Ureter (tissue), 1 donor: ENCODE results near the gene PEMT. TPM values are rescaled to one million over a fixed set of nuclear protein-coding genes. Genes with fewer than 3 reads are reported as not detected.

ENCODE experiments used
- DNase-seq: peaks from one replicate; pipeline ENCODE4 v3.0.0-alpha.2; 2020; ENCODE audit warnings: low spot score
- total RNA-seq: library from RNA; stranded (reverse); gene quantifications from one replicate; pipeline ENCODE4 v1.2.4, GENCODE V29; 2023
- donor health status: DM: yes; HTN: yes; CAD: no.

PEMT gene
- total RNA-seq, 1 donor from 2014 or later: 53.6 TPM

DNA sequence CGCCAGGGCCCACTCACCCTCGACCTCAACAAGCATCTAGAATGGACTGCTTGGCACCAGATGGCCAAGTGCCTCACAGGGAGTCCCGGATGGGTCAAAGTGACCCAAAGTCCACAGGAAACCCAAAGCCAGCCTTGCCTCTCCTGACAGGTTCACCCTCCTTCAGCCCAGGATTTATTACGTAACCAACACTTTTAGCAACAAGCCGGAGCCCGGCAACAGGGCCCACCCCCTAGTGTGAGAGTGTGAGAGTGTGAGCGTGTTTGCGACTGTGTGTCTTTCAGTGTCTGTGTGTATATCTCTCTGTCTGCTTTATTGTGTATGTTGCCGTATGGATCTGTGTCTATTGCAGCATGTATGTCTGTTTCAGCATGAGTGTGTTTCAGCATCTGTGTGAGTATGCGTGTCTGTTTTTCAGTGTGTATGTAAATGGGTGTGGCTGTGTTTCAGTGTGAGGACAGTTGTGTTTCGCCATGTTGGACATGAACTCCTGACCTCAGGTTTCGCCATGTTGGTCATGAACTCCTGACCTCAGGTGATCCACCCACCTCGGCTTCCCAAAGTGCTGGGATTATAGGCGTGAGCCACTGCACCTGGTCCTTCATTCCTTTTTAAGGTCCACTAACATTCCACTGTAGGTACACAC lies 13.7 kb upstream of the PEMT start:
- no peak for DNase-seq

DNA sequence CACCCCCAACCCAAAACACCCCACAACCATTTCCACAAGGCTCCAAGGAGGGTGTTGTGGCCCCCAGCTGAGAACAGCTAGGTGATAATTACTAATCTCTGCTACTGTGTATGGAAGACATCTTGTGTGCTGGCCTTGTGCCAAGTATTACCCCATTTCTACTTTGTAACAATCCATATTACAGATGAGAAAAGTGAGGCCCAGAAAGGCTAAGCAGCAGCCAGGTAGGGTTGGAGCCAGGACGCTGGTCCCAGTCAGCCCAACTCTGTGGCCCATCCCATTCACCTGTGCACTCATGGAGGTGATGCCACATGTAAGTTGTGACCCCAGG lies 12.4 kb upstream of the PEMT start:
- no peak for DNase-seq

DNA sequence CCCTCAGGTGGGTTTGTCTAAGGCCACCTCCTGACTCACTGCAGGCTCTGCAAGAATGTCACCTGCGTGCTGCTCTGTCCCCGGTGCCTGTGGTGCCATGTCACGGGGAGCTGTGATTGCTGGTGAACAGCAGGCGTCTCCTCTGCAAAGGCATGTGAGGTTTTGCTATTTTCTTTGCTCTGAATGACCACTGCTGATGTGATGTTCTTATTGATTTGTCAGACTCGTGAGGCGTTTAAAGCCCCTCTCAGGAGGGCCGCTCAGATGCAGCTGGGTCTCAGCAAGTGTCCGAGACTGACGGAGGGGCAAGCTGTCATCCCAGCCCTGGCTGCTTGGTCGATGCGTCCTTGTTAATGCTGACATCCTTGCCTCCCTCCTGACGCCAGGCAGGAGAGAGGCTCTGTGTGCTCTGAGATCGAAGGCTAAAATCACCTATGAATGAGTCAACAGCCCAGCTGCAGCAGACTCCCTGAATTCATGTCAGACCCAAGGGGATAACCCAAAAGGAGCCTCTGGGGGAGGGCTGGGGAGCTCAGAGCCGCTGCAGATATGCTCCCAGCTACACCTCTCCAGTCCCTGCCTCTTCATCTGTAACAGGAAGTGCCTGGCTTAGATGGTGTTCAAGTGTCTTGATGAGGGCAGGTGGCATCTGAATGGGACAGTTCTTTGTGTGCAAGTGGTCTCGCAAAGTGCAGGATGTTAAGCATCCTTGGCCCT lies 11.8 kb upstream of the PEMT start:
- no peak for DNase-seq

DNA sequence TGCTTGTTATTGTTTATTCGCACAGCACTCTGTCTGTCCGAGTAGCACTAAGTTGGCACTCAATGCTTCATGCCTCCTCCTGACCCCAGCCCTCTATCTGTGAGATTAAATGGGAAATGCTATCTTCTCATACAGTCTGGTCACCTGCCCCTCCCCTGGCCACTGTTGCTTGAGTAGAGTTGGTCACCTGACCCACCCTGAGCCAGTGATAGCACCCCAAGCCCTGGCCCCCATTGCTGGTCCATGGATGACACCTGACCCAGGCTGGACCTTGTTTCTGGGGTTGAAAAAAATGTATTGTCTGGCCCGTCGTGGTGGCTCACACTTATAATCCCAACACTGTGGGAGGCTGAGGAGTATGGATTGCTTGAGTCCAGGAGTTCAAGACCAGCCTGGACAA lies 8.5 kb upstream of the PEMT start:
- DNase-seq: no peak

DNA sequence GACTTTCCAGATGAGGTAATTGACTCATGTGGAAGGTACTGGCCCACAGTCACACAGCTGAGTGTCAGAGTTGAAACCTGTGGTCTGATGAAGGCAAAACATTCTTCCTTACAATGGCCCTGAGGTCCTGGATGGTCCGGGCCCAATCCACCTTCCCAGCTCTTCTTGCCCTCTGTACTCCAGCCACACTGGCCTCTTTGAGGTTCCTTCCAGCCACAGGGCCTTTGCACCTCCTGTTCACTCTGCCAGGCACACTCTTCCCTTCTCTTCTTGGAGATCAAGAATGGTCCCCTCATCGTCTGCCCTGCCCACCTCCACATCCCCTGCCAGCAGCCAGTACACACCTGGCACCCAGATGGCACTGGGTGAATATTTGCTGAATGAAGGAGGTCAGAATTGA lies 6.5 kb upstream of the PEMT start:
- no peak for DNase-seq

DNA sequence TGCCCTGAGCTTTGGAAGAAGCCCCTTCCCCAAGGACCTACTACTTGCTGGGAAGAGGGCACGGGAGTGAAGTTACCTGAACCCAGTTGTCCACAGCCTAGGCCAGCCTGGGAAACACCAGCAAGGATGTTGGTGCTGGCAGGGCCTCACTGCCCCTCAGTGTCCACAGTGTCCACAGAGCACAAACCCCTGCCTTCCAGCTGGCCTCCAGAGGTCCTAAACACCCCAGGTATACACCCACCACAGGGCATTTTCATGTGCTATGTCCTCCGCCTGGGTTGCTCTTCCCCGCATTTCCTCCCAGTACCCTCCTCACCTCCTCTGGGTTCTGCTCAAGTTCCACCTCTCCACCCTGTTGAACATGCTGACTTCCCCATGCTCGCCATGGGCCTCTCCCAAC lies 4.2 kb upstream of the PEMT start:
- no peak for DNase-seq

DNA sequence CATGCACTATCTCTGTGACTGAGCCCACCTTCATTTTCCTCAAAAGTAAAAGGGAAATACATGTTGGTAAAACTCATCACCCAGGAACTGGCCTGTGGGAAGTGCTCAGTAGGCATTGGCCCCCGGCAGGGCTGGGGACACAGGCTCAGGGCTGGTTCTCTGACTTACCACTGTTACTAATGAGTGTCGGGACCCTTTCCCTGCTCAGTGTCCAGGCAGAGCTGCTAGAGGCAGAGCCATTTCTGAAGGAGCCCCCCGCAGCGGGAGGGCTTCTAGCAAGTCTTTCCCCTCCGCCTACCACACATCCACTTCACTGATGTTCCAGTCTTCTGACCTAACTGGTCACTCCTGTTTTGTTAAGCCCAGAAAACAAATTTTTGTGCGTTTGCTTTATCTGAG lies 1.7 kb upstream of the PEMT start:
- no peak for DNase-seq

DNA sequence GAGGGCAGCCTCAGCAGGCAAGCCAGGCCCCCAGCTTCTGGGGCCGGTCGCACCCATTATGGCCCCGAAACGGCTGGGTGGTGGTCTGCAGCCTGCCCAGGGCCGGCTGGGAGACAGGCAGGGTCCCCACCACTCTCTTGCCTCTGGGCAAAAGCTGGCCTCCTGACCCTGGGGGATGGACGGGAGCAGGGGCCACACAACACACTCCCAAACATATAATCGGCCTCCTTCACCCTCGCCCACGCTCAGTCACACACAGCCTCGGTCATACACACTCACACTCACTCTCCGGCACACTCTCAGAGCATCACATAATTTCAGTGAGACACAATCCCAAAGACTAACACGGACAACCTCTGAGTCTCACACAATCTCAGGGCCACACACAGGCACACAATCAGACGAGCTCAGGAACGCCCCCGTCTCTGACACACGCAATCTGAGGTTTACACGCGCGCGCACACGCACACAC lies 589 bp downstream of the PEMT start:
- no peak for DNase-seq

DNA sequence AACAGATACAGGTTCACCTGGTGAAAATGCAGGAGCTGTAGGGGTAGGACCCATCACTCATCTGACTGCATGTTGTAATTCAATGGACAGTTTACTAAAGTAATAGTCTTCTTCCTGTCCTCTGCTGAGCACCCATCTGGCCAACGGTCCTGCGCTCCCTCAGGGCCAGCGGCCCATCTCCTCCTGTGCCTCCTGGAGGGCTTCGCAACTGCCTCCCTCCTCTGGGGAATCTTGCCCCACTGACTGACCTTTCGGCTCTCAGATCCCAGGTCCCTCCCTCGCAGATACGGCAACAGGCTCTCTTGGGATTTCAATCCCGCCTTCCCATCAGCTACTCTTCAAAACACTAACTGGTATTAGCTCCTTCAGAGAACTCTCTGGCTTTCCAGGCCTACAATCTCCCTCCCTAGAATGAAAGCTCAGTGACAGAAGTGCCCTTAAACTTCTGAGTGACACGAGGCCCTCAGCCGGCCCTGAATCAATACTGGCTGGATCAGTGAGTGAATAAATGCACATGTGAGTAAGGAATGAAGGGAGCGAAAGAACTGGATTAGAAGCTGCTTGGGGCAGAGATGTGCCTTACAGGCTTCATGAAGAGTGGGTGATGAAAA lies 1.3 kb downstream of the PEMT start:
- no peak for DNase-seq

DNA sequence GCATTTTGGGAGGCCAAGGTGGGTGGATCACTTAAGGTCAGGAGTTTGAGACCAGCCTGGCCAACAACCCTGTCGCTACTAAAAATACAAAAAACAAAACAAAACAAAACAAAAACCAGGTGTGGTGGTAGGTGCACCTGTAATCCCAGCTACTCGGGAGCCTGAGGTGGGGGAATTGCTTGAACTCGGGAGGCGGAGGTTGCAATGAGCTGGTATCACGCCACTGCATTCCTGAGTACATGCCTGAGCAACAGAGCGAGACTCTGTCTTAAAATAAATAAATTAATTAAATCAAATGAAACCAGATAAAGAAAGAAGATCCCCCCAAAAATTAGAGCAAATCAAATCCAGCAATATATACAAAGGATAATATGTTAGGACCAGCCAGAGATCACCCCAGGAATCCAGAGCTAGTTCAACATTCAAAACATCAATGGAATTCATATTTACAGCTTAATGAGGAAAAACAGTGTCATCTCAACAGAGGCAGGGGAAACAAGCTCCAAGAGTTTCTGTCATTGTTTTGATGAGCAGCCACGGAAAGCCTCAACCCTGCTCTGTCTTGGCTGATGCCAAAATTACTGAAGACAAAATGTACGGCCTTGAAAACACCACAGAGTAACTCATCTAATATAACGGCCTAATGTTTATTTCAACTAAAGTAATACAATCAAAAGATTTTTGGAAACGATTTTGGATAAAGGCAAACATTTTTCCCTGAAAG lies 3.7 kb downstream of the PEMT start:
- no peak for DNase-seq

DNA sequence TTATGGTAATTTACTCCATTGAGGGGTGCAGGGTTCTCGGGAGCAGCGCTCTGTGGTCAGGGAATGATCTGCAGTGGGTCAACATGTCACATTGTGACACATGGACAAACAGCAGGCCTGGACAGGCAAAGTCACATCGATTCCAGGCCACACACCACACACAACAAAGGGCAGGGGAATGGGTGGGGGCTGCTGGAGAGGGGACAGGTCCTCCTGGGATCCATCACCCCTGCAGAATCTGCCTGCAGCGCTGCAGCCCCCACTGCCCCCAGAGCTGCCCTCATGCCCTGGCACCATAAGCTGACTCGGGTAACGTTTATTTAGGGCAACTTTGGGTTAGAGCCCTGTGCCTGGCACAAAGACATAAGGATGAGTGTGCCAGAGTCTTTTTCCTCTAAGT lies 9.1 kb downstream of the PEMT start:
- DNase-seq: no peak

DNA sequence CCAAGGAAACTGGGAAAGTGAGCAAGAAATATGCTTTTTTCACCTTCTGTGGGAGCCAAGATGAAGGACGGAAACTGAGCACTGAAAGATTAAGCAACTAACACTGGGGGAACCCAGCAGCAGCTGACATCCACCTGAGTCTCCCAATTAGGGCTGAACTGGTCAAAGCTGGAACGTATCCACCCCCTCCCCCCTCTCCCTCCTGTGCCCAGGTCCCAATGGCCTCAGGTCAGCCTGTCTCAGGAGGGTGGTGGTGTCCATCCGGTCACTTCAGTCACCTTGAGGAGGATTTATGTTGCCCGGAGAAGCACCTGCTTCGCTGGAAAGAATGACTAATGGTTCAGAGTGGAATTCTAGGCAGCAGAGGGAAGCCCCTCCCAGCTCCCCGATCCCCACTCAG lies 10.0 kb downstream of the PEMT start:
- DNase-seq: no peak

DNA sequence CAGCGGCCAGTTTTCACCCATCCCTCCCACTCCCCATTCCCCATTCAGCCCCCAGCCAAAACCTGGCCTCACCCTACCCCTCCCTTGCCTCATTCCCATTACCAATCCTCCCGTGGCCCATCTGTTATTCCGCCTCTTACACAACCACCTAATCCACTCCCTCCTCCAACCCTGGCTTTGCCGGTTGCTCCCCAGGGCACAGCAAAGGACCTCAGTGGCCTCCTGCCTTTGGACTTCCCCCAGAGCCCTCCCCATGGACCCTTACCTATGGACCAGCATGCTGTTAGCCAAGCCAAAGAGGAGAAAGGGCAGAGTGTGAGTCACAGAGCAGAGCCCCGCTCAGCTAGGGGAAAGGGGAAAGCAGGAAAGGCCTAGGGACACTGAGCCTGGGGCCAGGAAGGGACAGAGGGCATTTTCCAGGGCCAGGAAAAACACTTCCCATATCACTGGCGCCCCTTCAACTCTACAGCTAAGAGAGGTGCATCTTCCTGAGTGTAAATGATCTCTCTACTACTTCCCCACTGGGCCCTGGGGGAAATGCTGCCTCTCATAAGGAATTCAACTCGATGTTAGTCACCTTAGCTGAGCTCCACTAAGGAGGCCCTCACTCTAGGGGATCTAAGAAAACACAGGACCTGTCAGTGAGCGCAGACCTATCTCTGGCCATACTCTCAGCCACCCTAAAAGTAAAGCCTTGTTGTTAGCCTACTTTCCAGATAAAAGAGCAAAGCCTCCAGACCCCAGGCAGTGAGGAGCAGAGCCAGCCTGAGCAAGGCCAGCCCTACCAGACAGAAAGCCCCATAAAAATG lies 10.6 kb downstream of the PEMT start:
- no peak for DNase-seq

DNA sequence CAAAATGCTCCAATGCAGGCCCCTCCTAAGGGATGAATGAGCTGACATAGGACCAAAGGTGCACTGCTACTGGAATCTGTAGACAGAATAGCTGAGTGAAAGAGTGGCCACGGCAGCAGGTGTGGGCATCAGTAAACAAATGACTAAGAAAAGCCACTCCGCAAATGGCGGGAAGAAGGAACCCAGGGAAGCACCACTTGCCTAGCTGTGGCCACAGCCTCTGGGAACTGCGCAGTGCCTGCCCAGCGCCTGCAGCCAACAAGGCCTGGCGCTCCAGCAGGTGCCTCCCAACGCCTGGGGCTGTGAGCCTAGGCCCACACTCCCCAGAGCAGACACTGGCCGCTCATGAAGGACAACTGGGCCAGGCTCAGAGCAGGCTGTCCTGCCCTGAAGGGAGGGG lies 11.8 kb downstream of the PEMT start:
- DNase-seq: no peak

DNA sequence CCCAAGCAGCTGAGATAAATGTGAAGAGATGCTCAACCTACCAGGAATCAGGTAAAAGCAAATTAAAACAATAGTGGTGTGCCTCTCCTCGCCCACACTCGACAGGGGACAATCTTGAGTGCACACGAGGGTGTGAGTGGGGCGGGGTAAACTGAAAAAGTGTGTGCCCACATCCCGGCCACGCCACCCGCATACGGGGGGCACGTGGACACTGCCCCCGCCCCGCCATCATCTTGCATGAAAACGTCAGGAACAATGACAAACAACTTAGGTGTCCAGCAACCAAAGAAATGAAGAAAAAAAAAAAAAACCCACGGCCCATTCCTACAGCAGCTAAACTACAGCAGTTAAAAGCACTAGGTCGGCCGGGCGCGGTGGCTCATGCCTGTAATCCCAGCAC lies 14.1 kb downstream of the PEMT start:
- no peak for DNase-seq

DNA sequence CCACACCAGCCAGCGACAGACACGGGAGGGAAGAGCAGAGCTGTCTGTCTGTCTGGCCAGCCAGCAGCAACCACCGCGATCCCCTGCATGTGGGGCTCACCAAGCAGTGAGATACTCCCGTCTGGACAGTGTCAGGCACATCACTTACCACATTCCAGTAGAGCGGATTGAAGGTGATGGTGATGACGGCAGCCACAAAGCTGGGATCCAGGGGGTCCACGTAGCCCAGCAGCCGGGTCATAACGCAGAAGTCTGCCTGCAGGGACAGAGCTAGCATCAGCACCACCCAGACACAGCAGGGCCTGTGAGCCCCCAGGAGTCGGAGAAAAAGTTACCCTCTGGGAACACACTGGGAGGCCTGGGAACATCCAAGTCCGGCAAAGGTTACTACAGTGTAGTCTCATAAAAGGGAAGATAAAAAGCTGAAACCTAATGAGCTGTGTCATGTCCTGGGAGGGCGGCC lies 14.7 kb downstream of the PEMT start:
- DNase-seq: no peak

DNA sequence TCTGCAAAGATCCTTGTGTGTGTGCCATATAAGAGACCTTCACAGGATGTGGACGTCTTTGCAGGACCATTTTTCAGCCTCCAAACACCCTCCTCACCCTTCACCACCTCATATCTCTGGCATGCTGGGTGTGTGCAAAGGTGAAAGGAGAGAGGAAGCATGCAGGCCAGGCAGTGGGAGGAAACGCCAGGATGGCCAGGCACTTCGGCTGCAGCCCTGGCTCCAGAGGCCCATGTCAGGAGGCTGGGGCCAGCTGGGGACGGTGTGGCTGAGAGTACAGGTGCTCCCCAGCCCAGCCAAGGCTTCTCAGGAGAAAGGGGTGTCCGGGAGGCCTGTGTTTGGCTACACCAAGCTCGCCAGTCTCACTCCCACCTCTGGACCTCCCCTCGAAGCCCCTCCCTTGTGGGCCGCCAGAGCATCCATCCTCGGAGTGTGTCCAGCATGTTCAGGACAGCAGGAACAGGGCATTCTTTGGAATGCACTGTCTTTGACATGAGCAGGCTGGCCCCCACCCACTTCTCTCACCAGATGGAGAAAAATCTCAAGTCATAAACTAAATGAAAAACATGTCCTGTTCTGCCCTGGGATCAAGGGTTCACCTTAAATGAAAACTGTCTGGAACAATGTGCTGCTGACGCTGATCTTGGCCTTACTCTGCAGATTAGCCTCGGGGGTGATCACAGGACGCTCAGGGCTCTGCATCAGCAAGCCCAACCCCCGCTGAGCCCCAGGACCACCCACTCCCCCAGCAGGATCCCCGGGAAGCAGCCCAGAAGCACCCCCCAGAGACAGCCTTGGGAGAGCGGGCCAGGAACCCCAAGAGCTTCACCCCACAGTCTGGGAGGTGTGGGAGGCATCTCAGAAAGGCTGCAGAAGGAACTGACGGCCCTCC lies 15.9 kb downstream of the PEMT start:
- DNase-seq: no peak

DNA sequence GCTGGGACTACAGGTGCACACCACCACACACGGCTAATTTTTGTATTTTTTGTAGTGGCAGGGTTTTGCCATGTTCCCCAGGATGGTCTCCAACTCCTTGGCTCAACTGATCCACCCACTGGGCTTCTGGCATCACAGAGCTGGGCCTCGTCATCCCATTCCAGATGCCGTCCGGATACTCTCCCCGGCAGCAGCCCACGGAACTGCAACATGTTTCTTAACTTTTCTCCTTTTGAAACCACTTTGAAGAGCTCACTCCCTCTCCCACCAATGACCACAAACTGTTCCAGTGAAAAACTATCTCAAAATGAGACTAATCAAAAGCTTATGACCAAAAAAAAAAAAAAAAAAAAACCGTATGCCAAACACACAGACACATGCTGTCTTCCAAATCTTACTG lies 17.6 kb downstream of the PEMT start:
- no peak for DNase-seq

DNA sequence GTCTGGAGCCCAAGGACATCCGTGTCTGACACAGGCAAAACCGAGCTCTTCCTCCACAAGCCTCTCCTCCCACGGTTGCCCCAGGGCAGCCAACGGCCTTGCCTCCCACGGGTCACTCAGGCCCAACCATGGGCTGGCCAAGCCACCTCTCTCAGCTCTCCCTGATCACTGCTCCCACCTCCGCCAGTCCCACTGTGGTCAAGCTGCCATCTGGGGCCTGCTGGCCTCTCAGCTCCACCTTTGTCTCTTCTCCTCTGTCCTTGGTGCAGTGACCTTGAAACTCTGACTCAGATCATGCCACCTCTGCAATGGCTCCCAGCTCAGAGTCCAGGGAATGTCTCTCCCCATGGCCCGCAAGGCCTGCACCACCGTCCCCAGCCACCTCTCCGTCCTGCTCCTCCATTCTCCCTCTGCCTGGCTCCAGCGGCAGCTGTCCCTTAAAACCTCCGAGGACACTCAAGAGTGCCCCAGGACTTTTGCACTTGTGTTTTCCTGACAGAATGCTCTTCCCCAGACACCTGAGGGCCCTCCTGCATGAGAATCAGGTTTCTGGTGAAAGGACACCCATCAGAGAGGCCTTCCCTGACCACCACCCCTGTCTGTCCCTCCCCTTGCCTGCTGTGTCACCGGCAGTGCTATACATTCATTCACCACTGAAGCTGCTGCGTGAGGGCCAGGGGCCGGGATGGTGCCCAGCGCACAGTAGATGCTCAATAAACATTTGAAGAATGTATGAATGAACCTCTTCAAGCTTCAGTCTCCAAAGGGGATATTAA lies 19.3 kb downstream of the PEMT start:
- no peak for DNase-seq
